GM19372 (cell line): ENCODE data around the gene SLCO4C1.
"Not testable (repeated sequence)": the region's sequence is repeated elsewhere in the genome, so short reads cannot be mapped to it uniquely, and the experiment has no call there.

Experiments
- ATAC-seq: cut with Tn5 transposase; IDR thresholded peaks from one replicate; pipeline ENCODE4 v1.9.1; 2021; ENCODE audit warnings: mild to moderate bottlenecking, low read depth, moderate library complexity; ENCODE audit not compliant: unreplicated experiment

Gene SLCO4C1

GRCh38 chr5:102296178-102296817 lies at the start of gene SLCO4C1:
SLCO4C1 (minus strand) TSS chr5:102296284; CDS start chr5:102296262, 22 bp downstream.
- peak; percentile 95 for ATAC-seq

DNA sequence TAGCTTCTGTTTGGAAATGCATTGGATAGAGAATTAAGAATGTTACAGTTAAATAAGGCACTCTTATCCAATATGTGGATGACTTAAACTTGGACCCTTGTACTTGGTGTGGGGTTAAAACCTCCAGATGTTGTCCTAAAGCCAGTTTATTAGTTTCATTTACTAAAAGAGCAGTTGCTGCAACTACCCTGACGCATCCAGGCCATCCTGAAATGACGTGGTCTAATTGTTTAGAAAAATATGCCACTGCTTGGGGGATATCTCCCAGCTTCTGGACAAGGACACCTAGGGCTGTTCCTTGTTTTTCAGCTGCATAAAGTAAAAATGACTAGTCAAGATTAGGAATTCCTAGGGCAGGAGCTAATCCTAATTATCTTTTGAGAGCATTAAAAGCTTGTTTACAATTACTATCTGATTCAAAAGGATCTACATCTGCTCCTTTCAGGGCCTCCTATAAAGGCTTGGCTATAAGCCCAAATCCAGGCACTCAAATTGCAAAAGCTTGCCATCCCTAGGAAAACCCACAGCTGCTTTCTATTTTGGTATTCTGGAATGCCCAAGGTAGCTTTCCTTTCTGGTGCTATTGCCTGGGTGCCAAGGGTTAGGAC lies 45.7 kb upstream of the SLCO4C1 start:
- no peak for ATAC-seq

DNA sequence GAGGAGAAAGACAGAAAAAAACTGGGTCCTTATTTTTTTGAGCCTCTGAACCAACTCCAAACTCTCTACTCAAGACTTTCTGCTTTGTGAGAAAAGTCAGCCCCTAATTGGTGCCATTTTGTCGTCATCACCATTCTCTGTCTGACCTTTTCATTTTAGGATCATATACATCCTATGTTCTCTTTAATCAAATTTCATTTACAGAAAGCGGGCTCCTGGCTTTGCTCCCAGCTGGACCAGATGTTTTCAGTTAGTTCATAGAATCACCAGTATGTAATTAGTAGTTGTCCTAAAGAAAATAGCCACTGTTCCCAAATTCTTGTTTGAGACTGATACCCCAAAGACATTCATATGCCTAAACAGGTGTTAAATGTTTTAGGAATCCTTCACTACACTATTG lies 28.6 kb upstream of the SLCO4C1 start:
- no peak for ATAC-seq

DNA sequence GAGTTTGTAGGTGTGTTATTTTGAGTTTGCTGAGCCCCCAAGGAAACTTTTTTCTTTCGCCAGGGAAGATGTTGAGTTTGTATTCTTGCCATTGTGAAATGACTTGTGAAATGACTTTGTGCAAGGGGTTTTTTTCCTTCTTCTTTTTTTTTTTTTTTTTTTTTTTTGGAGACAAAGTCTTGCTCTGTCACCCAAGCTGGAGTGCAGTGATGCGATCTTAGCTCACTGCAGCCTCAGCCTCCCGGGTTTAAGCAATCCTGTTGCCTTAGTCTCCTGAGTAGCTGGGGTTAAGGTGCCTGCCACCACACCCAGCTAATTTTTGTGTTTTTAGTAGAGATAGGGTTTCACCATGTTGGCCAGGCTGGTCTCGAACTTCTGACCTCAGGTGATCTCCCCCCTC lies 22.7 kb upstream of the SLCO4C1 start:
- not testable (repeated sequence) for ATAC-seq

DNA sequence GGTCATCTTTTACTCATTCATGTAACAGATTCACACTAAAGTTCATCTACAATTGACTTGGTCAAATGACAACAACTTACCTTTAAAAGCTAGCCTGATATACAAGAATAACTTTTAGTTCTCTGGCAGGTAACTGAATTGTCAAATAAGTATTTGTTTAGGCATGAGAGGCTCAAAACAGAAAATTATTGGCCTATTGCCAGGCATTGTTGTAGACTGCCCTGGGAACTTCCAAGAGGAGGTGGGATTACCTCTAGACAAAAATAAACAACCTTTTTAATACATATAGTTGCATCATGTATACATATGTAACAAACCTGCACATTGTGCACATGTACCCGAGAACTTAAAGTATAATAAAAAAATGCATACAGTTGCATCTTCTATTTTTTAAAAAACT lies 18.2 kb upstream of the SLCO4C1 start:
- ATAC-seq, result no peak

GRCh38 chr5:102313912-102314311 lies 17.8 kb upstream of the SLCO4C1 start:
- ATAC-seq, result no peak

DNA sequence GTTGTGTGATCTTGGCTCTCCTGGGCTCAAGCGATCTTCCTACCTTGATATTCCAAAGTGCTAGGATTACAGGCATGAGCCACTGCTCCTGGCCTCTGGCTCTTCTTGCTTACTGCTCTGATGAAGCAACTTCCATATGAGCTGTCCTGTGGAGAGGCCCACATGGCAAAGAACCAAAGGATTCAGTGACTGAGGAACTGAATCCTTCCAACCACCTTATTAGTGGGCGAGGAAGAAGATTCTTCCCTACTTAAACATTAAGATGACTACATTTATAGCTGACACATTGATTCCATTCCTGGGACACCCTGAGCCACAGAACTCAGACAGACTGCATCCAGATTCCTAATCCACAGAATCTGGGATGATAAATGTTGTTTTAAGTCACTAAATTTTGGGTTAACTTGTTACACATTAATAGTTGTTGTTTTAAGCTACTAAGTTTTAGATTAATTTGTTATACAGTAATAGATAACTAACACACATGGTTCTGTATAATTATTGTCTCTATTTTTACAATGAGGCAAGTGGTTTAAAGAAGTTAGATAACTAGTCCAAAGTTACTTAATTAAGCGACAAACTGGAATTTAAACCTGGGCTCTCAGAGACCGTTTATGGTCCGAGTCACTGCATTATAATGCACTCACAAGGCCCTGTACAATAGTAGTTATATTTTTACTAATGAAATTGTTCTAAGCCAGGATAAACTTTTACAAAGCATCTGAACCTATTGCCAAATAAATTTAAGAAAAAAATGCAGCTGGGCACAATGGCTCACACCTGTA lies 16.7 kb upstream of the SLCO4C1 start:
- ATAC-seq, result no peak

GRCh38 chr5:102309586-102309985 lies 13.5 kb upstream of the SLCO4C1 start:
- no peak for ATAC-seq

DNA sequence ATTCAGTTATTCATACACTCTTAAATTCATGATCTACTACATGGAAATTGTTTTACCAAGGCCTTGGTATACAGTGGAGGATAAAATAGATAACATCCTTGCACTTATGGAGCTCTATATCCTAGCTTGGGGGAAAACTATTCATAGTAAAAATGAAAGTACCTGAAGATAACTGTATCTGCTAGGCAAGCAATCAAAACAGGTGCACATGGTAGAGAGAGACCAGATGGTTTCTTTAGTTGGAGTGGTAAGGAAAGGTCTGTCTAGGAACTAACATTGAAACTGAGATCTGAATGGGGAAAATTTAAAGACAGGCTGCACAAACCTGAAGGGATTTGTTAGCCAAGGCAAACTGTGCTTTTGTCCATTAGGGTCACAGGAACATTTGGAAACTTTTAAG lies 11.1 kb upstream of the SLCO4C1 start:
- ATAC-seq, result peak; percentile 58

- no peak for ATAC-seq
Measured at GRCh38 chr5:102306121-102306520, 10.0 kb upstream of the SLCO4C1 start.

- peak; percentile 2 for ATAC-seq
Measured at GRCh38 chr5:102295534-102296177, 428 bp downstream of the SLCO4C1 start.

DNA sequence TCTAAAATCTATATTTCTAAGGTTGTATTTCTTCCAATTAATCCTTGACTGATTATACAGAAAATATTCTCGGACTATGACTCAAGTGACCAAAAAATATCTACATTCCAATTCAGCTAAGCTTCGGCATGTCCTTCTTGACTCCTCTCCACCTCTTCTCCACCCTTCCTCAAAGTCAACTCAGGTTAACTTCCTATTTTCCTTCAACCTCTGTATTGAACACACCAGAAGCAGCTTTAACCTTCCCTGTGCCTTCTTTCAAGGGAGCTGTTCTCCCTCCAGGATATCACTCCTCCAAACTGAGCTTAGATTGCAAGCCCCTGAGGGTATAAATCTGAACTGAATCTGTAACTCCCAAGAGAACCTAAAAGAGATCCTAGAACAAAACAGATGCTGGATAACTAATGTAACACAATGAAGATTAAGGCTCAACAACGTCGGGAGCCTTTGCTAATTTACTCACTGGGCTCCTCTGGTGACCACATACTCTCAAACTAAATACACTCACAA lies 1.1 kb downstream of the SLCO4C1 start:
- no peak for ATAC-seq

- ATAC-seq, result no peak
Measured at GRCh38 chr5:102290004-102290403, 6.1 kb downstream of the SLCO4C1 start.

- ATAC-seq, result no peak
Measured at GRCh38 chr5:102289251-102289899, 6.7 kb downstream of the SLCO4C1 start.

- no peak for ATAC-seq
Measured at GRCh38 chr5:102288630-102289029, 7.5 kb downstream of the SLCO4C1 start.

DNA sequence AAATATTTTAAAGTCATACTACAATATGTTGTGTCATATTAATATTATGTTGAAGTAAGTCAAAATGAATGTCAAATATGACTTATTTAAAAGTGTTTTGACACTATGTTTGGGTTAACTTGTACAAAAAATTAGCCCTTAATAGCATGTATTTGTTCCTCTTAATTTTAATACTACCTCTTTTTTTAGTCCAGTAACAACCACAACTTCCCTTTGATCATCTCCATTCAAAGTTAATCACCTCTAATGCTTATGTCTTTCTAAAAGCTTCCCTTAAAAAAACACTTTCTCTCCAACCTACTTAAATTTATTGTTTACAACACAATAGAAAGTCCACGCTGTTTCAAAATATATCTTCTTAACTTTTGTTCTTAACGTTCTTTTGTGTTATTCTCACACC lies 9.6 kb downstream of the SLCO4C1 start:
- ATAC-seq, result no peak

DNA sequence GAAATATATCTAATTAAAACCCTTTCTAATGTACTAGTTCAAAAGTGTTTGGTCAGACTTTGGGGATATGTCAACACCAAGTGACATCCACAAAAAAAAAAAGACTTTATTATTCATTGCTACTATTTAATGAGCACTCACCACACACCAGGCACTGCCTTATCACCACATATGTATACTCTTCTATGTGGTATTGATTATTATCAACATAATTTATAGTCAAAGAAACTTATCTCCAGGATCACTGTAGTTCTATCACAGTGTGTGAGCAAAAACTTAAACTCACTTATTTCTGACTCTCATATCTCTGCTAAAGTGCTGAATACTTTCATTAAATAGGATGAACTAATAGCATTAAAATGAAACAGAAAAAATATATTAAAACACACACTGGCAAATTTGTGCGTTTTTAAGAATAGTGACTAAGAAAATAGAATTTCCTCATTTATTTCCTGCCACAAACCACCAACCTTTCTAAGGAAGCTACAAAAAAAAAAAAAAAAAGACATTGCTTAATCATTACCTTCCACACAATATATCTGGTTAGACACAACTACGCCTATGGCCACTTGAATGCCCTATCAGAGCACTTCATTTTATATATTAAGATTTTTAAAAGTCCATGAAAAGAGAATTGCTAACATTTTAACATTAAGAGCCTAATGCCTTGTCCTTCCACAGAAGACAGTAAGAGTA lies 12.8 kb downstream of the SLCO4C1 start:
- peak; percentile 50 for ATAC-seq

GRCh38 chr5:102279711-102280110 lies 16.4 kb downstream of the SLCO4C1 start:
- no peak for ATAC-seq

GRCh38 chr5:102278231-102278630 lies 17.9 kb downstream of the SLCO4C1 start:
- ATAC-seq, result no peak

GRCh38 chr5:102277144-102277543 lies 18.9 kb downstream of the SLCO4C1 start:
- ATAC-seq, result no peak
